ENCODE data around the gene NT5C1A.

Gene NT5C1A

GRCh38 chr1:39638965-39639304 is 33.0 kb downstream of the NT5C1A start:
- H3K27ac ChIP-seq (ENCODE audit: low read length) = no peak overlapping the region
- peaks cover 4% of the 10 kb centered on the region; the same call in 1 of the 2 replicates for H3K27me3 ChIP-seq (ENCODE audit: low read depth, low read length)
- peak overlapping the region; percentile 22; the same call in 1 of the 2 replicates for H3K9ac ChIP-seq (ENCODE audit: low read length)
- no peaks in the 10 kb centered on the region for H4K20me1 ChIP-seq (ENCODE audit: insufficient read depth, low read length)
- no peaks in the 10 kb centered on the region for H3K36me3 ChIP-seq (replicated peaks; ENCODE audit: low read depth, low read length)
- no peaks in the 10 kb centered on the region for H3K9me3 ChIP-seq (ENCODE audit: insufficient read depth, low read length)
- H3K79me2 ChIP-seq (ENCODE audit: low read length) = no peaks in the 10 kb centered on the region
- no peak overlapping the region for H2AFZ ChIP-seq (ENCODE audit: low read depth, low read length)
- no peak for TF ChIP-seq CTCF (IDR thresholded peaks at IDR 0.05; ENCODE audit: low read depth, low read length)
- no peak for TF ChIP-seq EZH2phosphoT487 (IDR thresholded peaks at IDR 0.05; ENCODE audit: low read depth)
- H3K4me1 ChIP-seq (ENCODE audit: low read length) = no peaks in the 10 kb centered on the region
- peak overlapping the region; percentile 58 for H3K4me2 ChIP-seq (ENCODE audit: low read length)
- H3K4me3 ChIP-seq (ENCODE audit: low read length) = peak overlapping the region; percentile 76

- no peak overlapping the region for H3K9ac ChIP-seq (ENCODE audit: low read length)
- H3K27me3 ChIP-seq (ENCODE audit: low read depth, low read length) = peaks cover 4% of the 10 kb centered on the region; the same call in 1 of the 2 replicates
- no peak for TF ChIP-seq EZH2phosphoT487 (IDR thresholded peaks at IDR 0.05; ENCODE audit: low read depth)
- no peak for TF ChIP-seq CTCF (IDR thresholded peaks at IDR 0.05; ENCODE audit: low read depth, low read length)
- no peaks in the 10 kb centered on the region for H3K79me2 ChIP-seq (ENCODE audit: low read length)
- H3K9me3 ChIP-seq (ENCODE audit: insufficient read depth, low read length) = no peaks in the 10 kb centered on the region
- H3K4me3 ChIP-seq (ENCODE audit: low read length) = no peak overlapping the region
- no peak overlapping the region for H2AFZ ChIP-seq (ENCODE audit: low read depth, low read length)
- H3K4me1 ChIP-seq (ENCODE audit: low read length) = no peaks in the 10 kb centered on the region
- H4K20me1 ChIP-seq (ENCODE audit: insufficient read depth, low read length) = no peaks in the 10 kb centered on the region
- no peak overlapping the region for H3K4me2 ChIP-seq (ENCODE audit: low read length)
- no peaks in the 10 kb centered on the region for H3K36me3 ChIP-seq (replicated peaks; ENCODE audit: low read depth, low read length)
- no peak overlapping the region for H3K27ac ChIP-seq (ENCODE audit: low read length)
These were observed 34.5 kb downstream of the NT5C1A start for GRCh38 chr1:39637361-39637760.

- Histone ChIP-seq H3K79me2 (ENCODE audit: low read length) (no peaks in the 10 kb centered on the region), H3K4me3 (ENCODE audit: low read length) (no peak overlapping the region), H3K4me1 (ENCODE audit: low read length) (no peaks in the 10 kb centered on the region), H2AFZ (ENCODE audit: low read depth, low read length) (no peak overlapping the region), H3K9ac (ENCODE audit: low read length) (no peak overlapping the region), H3K4me2 (ENCODE audit: low read length) (no peak overlapping the region), H3K27me3 (ENCODE audit: low read depth, low read length) (peaks cover 4% of the 10 kb centered on the region; the same call in 1 of the 2 replicates), H3K36me3 (replicated peaks; ENCODE audit: low read depth, low read length) (no peaks in the 10 kb centered on the region), H3K9me3 (ENCODE audit: insufficient read depth, low read length) (no peaks in the 10 kb centered on the region), H3K27ac (ENCODE audit: low read length) (no peak overlapping the region), H4K20me1 (ENCODE audit: insufficient read depth, low read length) (no peaks in the 10 kb centered on the region)
- TF ChIP-seq EZH2phosphoT487 (IDR thresholded peaks at IDR 0.05; ENCODE audit: low read depth) (no peak), CTCF (IDR thresholded peaks at IDR 0.05; ENCODE audit: low read depth, low read length) (no peak)
These were observed 36.1 kb downstream of the NT5C1A start for GRCh38 chr1:39635871-39636210.

GRCh38 chr1:39635205-39635870 is 36.6 kb downstream of the NT5C1A start:
- H3K27ac ChIP-seq (ENCODE audit: low read length) = no peak overlapping the region
- no peaks in the 10 kb centered on the region for H3K9me3 ChIP-seq (ENCODE audit: insufficient read depth, low read length)
- no peak overlapping the region for H3K4me3 ChIP-seq (ENCODE audit: low read length)
- peaks cover 4% of the 10 kb centered on the region; the same call in 1 of the 2 replicates for H3K27me3 ChIP-seq (ENCODE audit: low read depth, low read length)
- no peak overlapping the region for H2AFZ ChIP-seq (ENCODE audit: low read depth, low read length)
- H3K9ac ChIP-seq (ENCODE audit: low read length) = no peak overlapping the region
- H4K20me1 ChIP-seq (ENCODE audit: insufficient read depth, low read length) = no peaks in the 10 kb centered on the region
- no peak overlapping the region for H3K4me2 ChIP-seq (ENCODE audit: low read length)
- H3K79me2 ChIP-seq (ENCODE audit: low read length) = no peaks in the 10 kb centered on the region
- no peaks in the 10 kb centered on the region for H3K4me1 ChIP-seq (ENCODE audit: low read length)
- TF ChIP-seq EZH2phosphoT487 (IDR thresholded peaks at IDR 0.05; ENCODE audit: low read depth) = no peak
- no peak for TF ChIP-seq CTCF (IDR thresholded peaks at IDR 0.05; ENCODE audit: low read depth, low read length)
- no peaks in the 10 kb centered on the region for H3K36me3 ChIP-seq (replicated peaks; ENCODE audit: low read depth, low read length)
